OCI-LY1 (cell line): Measurements from ENCODE around the gene TRMT1L.

Source experiments
- H2AFZ ChIP-seq: fragments of 200-600 bp; sonication (generic), shearing (Covaris generic); 2 replicates; pipeline ENCODE4 v1.6.0; 2014; ENCODE audit warnings: antibody characterized with exemption, mild to moderate bottlenecking, low read length
- H3F3A ChIP-seq: fragments of 200-600 bp; sonication (generic), shearing (Covaris generic); 2 replicates; pipeline ENCODE4 v1.6.0; 2014; ENCODE audit warnings: mild to moderate bottlenecking, antibody characterized with exemption, low read length, moderate library complexity; ENCODE audit not compliant: insufficient read depth
- H3K27ac ChIP-seq: fragments of 200-600 bp; sonication (generic); 2 replicates; pipeline ENCODE4 v1.5.1; 2014; ENCODE audit warnings: low read length, mixed run types, mild to moderate bottlenecking, low read depth; ENCODE audit not compliant: poor library complexity, severe bottlenecking
- H3K27me3 ChIP-seq: fragments of 200-600 bp; sonication (generic); 2 replicates; pipeline ENCODE4 v1.6.0; 2014; ENCODE audit warnings: antibody characterized with exemption, mild to moderate bottlenecking, low read length, moderate library complexity; ENCODE audit not compliant: insufficient read depth
- H3K36me3 ChIP-seq: fragments of 200-600 bp; sonication (generic); 2 replicates; pipeline ENCODE4 v1.6.1; 2014; ENCODE audit warnings: mild to moderate bottlenecking, antibody characterized with exemption, low read length, moderate library complexity, mixed read lengths; ENCODE audit not compliant: insufficient read depth
- H3K4me1 ChIP-seq: fragments of 200-600 bp; sonication (generic); 2 replicates; pipeline ENCODE4 v1.5.1; 2014; ENCODE audit warnings: mild to moderate bottlenecking, low read length, moderate library complexity; ENCODE audit not compliant: insufficient read depth, severe bottlenecking
- H3K4me2 ChIP-seq: fragments of 200-600 bp; sonication (generic), shearing (Covaris generic); 2 replicates; pipeline ENCODE4 v1.6.1; 2014; ENCODE audit warnings: low read length
- H3K4me3 ChIP-seq: fragments of 200-600 bp; sonication (generic); 2 replicates; pipeline ENCODE4 v1.5.1; 2014; ENCODE audit warnings: low read length, low read depth, mild to moderate bottlenecking, mixed read lengths; ENCODE audit not compliant: poor library complexity, severe bottlenecking
- H3K79me2 ChIP-seq: fragments of 200-600 bp; shearing (Covaris generic); 2 replicates; pipeline ENCODE4 v1.6.1; 2016; ENCODE audit warnings: mixed run types, low read length, mixed read lengths; ENCODE audit not compliant: insufficient read depth
- H3K9ac ChIP-seq: fragments of 200-600 bp; sonication (generic), shearing (Covaris generic); 2 replicates; pipeline ENCODE4 v1.6.1; 2014; ENCODE audit warnings: mild to moderate bottlenecking, low read length, mixed read lengths
- H3K9me2 ChIP-seq: fragments of 200-600 bp; sonication (generic), shearing (Covaris generic); 2 replicates; pipeline ENCODE4 v1.6.1; 2014; ENCODE audit warnings: low read depth, mild to moderate bottlenecking, low read length, mixed read lengths
- H3K9me3 ChIP-seq: fragments of 200-600 bp; shearing (Covaris generic); 2 replicates; pipeline ENCODE4 v1.6.1; 2014; ENCODE audit warnings: low read length, mixed read lengths
- H4K20me1 ChIP-seq: fragments of 200-600 bp; sonication (generic), shearing (Covaris generic); 2 replicates; pipeline ENCODE4 v1.6.0; 2016; ENCODE audit warnings: mild to moderate bottlenecking, low read length; ENCODE audit not compliant: insufficient read depth
- CTCF ChIP-seq: fragments of 200-600 bp; sonication (generic), shearing (Covaris generic); IDR thresholded peaks from 2 replicates; pipeline ENCODE4 v1.5.1; 2017; ENCODE audit warnings: mild to moderate bottlenecking, antibody characterized with exemption, low read length, moderate library complexity, mixed read lengths
- EZH2 ChIP-seq: fragments of 200-600 bp; sonication (generic), shearing (Covaris generic); IDR thresholded peaks from 2 replicates; pipeline ENCODE4 v1.8.0; 2017; ENCODE audit warnings: borderline replicate concordance, mixed run types, mild to moderate bottlenecking, antibody characterized with exemption, low read length, moderate library complexity, mixed read lengths

TRMT1L gene

GRCh38 chr1:185091480-185091879 lies 65.3 kb downstream of the TRMT1L start:
- H3K27ac ChIP-seq = no peak overlapping the region
- H2AFZ ChIP-seq = no peak overlapping the region
- no peaks in the 10 kb centered on the region for H3K9me2 ChIP-seq
- H3K4me3 ChIP-seq = no peak overlapping the region
- H3K9ac ChIP-seq = no peak overlapping the region
- H3K36me3 ChIP-seq = peaks cover 39% of the 10 kb centered on the region
- no peaks in the 10 kb centered on the region for H3K9me3 ChIP-seq
- H3F3A ChIP-seq = no peaks in the 10 kb centered on the region
- H4K20me1 ChIP-seq = no peaks in the 10 kb centered on the region
- no peaks in the 10 kb centered on the region for H3K4me1 ChIP-seq
- H3K4me2 ChIP-seq = no peak overlapping the region
- H3K27me3 ChIP-seq = no peaks in the 10 kb centered on the region
- TF ChIP-seq EZH2 = no peak
- TF ChIP-seq CTCF = no peak
- H3K79me2 ChIP-seq = peaks cover 6% of the 10 kb centered on the region; the same call in 1 of the 2 replicates

- H3K36me3 ChIP-seq = peaks cover 20% of the 10 kb centered on the region
- no peak overlapping the region for H2AFZ ChIP-seq
- no peaks in the 10 kb centered on the region for H3K9me3 ChIP-seq
- no peak for TF ChIP-seq EZH2
- TF ChIP-seq CTCF = no peak
- H3K27me3 ChIP-seq = no peaks in the 10 kb centered on the region
- H3K9ac ChIP-seq = no peak overlapping the region
- no peaks in the 10 kb centered on the region for H3F3A ChIP-seq
- H3K27ac ChIP-seq = no peak overlapping the region
- no peaks in the 10 kb centered on the region for H3K4me1 ChIP-seq
- no peaks in the 10 kb centered on the region for H4K20me1 ChIP-seq
- H3K4me2 ChIP-seq = no peak overlapping the region
- no peaks in the 10 kb centered on the region for H3K9me2 ChIP-seq
- H3K79me2 ChIP-seq = peaks cover 27% of the 10 kb centered on the region; the same call in 1 of the 2 replicates
- no peak overlapping the region for H3K4me3 ChIP-seq
These were observed 69.0 kb downstream of the TRMT1L start for GRCh38 chr1:185087746-185088145.

GRCh38 chr1:185087101-185087500 lies 69.7 kb downstream of the TRMT1L start:
- Histone ChIP-seq H3K27ac (no peak overlapping the region), H3K9ac (no peak overlapping the region), H3F3A (no peaks in the 10 kb centered on the region), H3K4me1 (no peaks in the 10 kb centered on the region), H3K9me2 (no peaks in the 10 kb centered on the region), H3K79me2 (peaks cover 27% of the 10 kb centered on the region; the same call in 1 of the 2 replicates), H3K36me3 (peaks cover 17% of the 10 kb centered on the region), H3K4me3 (no peak overlapping the region), H4K20me1 (no peaks in the 10 kb centered on the region), H3K27me3 (no peaks in the 10 kb centered on the region), H3K4me2 (no peak overlapping the region), H2AFZ (no peak overlapping the region), H3K9me3 (no peaks in the 10 kb centered on the region)
- TF ChIP-seq CTCF = no peak
- TF ChIP-seq EZH2 = no peak
